Left ventricle myocardium inferior (tissue), 1 donor: ENCODE results near the gene DHFR2. TPM values are rescaled to one million over a fixed set of nuclear protein-coding genes. Genes with fewer than 3 reads are reported as not detected.
A peak's percentile ranks its signal among the peaks of the same experiment; 100 is the strongest.

Experiments used
- DNase-seq: peaks from one replicate; pipeline ENCODE4 v3.0.0-alpha.2; 2020
- H3K27ac ChIP-seq: fragments of 200-600 bp; replicated peaks from 2 replicates; pipeline ENCODE4 v1.8.0; 2021
- H3K27me3 ChIP-seq: fragments of 200-600 bp; 2 replicates; pipeline ENCODE4 v1.8.0; 2021; ENCODE audit warnings: low read depth
- H3K36me3 ChIP-seq: fragments of 200-600 bp; 2 replicates; pipeline ENCODE4 v1.8.0; 2021
- H3K4me1 ChIP-seq: fragments of 200-600 bp; 2 replicates; pipeline ENCODE4 v1.8.0; 2021
- H3K4me3 ChIP-seq: fragments of 200-600 bp; 2 replicates; pipeline ENCODE4 v1.8.0; 2021; ENCODE audit warnings: mild to moderate bottlenecking, moderate library complexity
- H3K9me3 ChIP-seq: fragments of 200-600 bp; replicated peaks from 2 replicates; pipeline ENCODE4 v1.8.0; 2021
- intact Hi-C: fragments of 100-400 bp; cut with micrococcal nuclease; formaldehyde crosslinking; loops from one replicate; pipeline ENCODE4 v1.11.0; 2022
- total RNA-seq: library from RNA; stranded (reverse); fragmentation: NEBNext Ultra II Directional; extraction: Animal tissue kit (Norgen Biotek cat#: 25700); gene quantifications from one replicate; pipeline ENCODE4 v1.2.1, GENCODE V29; 2021
- TF ChIP-seq, protein P1 (sequence below): fragments of 200-600 bp; IDR thresholded peaks from 2 replicates; pipeline ENCODE4 v1.8.0; 2021; ENCODE audit warnings: antibody characterized with exemption, mild to moderate bottlenecking, borderline replicate concordance
- donor health status: DM: no; HTN: yes; CAD: no; lungs with severe emphysema.

The DHFR2 gene
- total RNA-seq, 1 donor from 2014 or later: 3.9 TPM

DNA sequence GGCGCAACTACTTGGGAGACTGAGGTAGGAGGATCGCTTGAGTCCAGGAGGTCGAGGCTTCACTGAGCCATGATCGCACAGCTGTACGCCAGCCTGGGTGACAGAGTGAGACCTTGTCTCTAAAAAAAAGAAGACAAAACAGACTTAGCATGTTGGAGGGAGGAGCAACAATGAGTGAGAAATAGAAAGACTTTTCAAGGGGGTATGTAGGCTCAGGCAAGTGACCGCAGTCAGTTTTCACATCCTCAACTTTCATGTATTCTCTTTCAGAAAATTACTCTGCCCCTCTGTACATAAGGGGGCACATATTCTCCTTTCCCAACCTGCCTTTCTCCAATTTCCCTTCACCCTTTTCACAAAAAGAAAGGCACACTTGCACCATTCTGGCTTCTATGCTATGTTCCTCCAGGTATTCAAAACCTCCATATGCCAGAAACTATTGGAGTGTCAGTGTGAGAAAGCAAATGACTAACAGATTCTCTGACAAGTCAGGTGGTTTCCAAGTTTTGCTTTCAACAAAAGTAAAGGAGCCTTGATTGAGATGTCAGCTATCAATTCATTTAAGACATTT is 7.7 kb upstream of the DHFR2 start:
- H3K9me3 ChIP-seq: no peaks in the 10 kb centered on the region
- DNase-seq: no peak
- H3K27ac ChIP-seq: no peak overlapping the region
- TF ChIP-seq, protein P1, sequence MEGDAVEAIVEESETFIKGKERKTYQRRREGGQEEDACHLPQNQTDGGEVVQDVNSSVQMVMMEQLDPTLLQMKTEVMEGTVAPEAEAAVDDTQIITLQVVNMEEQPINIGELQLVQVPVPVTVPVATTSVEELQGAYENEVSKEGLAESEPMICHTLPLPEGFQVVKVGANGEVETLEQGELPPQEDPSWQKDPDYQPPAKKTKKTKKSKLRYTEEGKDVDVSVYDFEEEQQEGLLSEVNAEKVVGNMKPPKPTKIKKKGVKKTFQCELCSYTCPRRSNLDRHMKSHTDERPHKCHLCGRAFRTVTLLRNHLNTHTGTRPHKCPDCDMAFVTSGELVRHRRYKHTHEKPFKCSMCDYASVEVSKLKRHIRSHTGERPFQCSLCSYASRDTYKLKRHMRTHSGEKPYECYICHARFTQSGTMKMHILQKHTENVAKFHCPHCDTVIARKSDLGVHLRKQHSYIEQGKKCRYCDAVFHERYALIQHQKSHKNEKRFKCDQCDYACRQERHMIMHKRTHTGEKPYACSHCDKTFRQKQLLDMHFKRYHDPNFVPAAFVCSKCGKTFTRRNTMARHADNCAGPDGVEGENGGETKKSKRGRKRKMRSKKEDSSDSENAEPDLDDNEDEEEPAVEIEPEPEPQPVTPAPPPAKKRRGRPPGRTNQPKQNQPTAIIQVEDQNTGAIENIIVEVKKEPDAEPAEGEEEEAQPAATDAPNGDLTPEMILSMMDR: no peak
- intact Hi-C loops: no loop called here
- no peaks in the 10 kb centered on the region for H3K27me3 ChIP-seq
- peaks cover 16% of the 10 kb centered on the region for H3K36me3 ChIP-seq
- peaks cover 8% of the 10 kb centered on the region for H3K4me1 ChIP-seq
- no peak overlapping the region for H3K4me3 ChIP-seq

DNA sequence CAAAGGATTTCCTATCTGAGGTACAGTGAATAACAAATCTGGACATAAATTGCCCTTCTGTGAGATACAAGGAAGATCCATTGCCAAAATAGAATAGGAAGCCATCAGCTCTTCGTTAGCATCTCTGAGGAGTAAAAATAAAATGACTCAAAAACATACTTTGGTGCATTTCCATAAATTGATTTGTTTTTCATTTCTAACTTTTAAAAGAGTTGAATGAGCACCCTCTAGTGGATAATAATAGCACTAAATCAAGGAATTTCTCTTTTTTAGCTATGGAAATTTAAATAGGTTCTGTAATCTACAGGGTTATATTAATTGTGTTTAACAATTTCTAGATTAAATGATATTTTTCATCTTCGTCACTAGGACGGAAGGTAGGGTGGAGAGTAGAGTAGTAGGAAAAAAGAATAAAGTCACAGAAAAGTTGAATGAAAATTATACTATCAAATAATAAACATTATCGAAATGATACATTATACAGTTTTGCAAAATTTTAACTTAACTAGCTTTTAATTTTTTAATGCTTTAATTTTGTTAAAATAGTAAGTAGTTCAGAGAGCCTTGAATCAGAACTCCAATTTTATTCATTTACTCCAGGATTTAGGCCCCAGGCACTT is 6.6 kb upstream of the DHFR2 start:
- intact Hi-C loops: loop anchor here (5.0 to 10.0 kb wide), 2 partner anchors 67 to 155 kb away; no protein-coding TSS in a partner anchor

DNA sequence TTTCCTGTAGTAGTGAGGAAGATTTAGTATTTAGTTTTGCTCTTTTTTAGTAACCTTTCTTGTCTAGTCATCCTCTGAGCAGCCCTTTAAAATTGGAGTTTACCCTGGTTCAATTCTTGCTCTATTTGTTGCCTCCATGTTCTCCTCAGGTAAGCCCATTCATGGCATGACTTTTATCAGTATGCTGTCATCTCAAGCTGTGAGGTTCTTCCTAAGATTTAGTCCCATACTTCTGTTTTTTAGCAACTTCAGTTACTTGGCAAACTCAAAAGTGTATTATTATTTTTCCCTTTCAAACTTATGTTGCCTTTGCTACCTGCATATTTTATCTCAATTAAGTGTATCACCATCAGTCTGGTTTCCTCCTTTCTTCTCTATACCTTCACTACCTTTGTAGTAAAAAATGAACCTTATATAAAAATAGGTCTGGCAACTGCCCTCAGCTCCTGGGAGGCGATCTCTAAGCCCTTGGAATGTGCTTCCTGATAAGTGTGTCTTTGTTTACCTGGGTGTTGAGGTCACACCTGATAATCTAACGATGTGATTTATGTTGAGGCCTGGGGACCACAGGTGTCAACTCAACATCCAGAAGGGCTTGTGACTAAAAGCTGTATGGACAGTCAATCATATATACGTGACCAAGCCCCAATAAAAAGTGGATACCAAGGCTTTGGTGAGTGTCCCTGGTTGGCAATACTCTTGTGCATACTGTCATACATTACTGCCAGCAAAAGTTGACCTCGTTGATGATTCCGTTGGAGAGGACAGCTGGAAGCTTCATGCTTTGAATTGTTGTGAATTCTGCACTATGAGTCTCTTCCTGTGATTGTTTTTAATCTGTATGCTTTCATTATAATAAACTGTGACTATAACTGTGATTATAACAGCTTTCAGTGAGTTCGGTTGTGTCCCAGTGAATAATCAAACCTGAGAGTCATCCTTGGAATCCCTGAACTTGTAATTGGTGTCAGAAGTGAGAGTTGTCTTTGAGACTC is 4.1 kb upstream of the DHFR2 start:
- TF ChIP-seq, protein P1: no peak
- Histone ChIP-seq H3K9me3 (no peaks in the 10 kb centered on the region), H3K36me3 (peaks cover 12% of the 10 kb centered on the region)

More for the DNA sequence above, 6.6 kb upstream of the DHFR2 start:
- H3K4me1 ChIP-seq: peaks cover 20% of the 10 kb centered on the region
- H3K9me3 ChIP-seq: no peaks in the 10 kb centered on the region
- H3K36me3 ChIP-seq: peaks cover 16% of the 10 kb centered on the region
- no peak overlapping the region for H3K4me3 ChIP-seq
- DNase-seq: no peak
- TF ChIP-seq, protein P1: peak; percentile 68
- H3K27ac ChIP-seq: no peak overlapping the region
- H3K27me3 ChIP-seq: no peaks in the 10 kb centered on the region

DNA sequence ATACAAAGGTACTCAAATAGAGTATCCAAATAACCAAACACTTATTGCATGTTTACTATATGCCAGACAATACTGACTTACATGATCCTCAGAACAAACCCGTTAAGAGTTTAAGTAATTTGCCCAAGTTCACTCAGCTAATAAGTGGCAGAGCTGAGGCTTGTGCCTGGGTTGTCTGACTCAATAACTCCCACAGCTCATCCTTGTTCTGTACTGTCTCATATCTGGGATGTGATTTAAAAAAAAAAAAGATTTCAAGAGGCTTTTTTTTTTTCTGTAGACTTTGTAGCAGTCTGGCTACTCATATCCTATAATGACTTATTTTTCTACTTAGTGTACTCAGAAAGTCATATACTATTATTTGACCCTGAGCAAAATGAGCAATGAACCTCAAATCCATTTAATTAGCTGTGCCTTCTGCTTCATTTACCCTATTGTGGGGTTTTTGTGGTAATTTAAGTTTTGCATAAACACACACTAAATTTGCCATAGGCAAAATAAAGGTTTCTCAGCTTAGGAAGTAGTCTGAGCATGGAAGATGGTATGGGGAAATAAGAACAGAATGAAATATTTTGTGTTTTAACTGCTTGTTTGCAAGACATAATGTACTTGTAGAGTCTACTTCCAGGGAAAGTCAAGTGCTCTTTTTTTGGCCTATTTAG is 3.2 kb upstream of the DHFR2 start:
- TF ChIP-seq, protein P1: no peak
- no peak for DNase-seq
- no peak overlapping the region for H3K4me3 ChIP-seq
- intact Hi-C loops: loop anchor here (5.0 to 10.0 kb wide), 2 partner anchors 64 to 151 kb away; no protein-coding TSS in a partner anchor
- peaks cover 11% of the 10 kb centered on the region for H3K36me3 ChIP-seq
- no peak overlapping the region for H3K27ac ChIP-seq
- H3K4me1 ChIP-seq: peaks cover 44% of the 10 kb centered on the region
- no peaks in the 10 kb centered on the region for H3K9me3 ChIP-seq
- no peaks in the 10 kb centered on the region for H3K27me3 ChIP-seq

More for the DNA sequence above, 4.1 kb upstream of the DHFR2 start:
- Histone ChIP-seq H3K4me1 (peaks cover 43% of the 10 kb centered on the region), H3K27me3 (no peaks in the 10 kb centered on the region), H3K4me3 (no peak overlapping the region), H3K27ac (no peak overlapping the region)
- no peak for DNase-seq
- intact Hi-C loops: loop anchor here (5.0 to 10.0 kb wide), 2 partner anchors 65 to 152 kb away; no protein-coding TSS in a partner anchor

DNA sequence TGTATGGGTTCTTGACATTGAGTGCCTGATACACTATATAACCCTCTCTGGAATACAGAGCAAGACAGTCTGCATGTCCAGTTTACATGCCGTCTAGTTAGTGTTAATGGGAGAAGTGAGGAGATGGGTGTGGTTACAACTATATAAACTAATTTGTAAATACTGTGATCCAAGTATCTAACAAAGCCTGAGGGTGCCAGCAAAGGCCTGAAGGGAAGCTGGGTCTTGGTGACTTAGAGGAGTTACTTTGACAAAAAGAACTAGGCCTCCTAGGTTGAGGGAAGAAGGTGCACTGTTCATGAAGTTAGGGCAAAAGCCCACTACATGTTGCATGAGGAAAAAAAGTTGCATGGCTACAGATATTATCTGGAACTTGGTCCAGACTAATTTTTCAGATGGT is 2.4 kb upstream of the DHFR2 start:
- intact Hi-C loops: loop anchor here (5.0 to 10.0 kb wide), 2 partner anchors 63 to 150 kb away; no protein-coding TSS in a partner anchor
- no peak for DNase-seq
- no peak overlapping the region for H3K4me3 ChIP-seq
- peaks cover 44% of the 10 kb centered on the region for H3K4me1 ChIP-seq
- TF ChIP-seq, protein P1: no peak
- peaks cover 12% of the 10 kb centered on the region for H3K36me3 ChIP-seq
- no peaks in the 10 kb centered on the region for H3K9me3 ChIP-seq
- H3K27ac ChIP-seq: no peak overlapping the region
- no peaks in the 10 kb centered on the region for H3K27me3 ChIP-seq
